A549 (cell line): ENCODE results near the gene SORCS2.

Experiments used
- CBX8 ChIP-seq: fragments of 200-600 bp; sonication (generic); IDR thresholded peaks from 2 replicates; pipeline ENCODE4 v1.6.1; 2016
- CTCF ChIP-seq: fragments of >200 bp; sonication (Bioruptor Twin); formaldehyde crosslinking; IDR thresholded peaks from 3 replicates; pipeline ENCODE4 v1.5.1; 2016
- E2F6 ChIP-seq: IDR thresholded peaks from 2 replicates; pipeline ENCODE4 v1.6.1; 2012; ENCODE audit warnings: low read depth, borderline replicate concordance
- ELK1 ChIP-seq: fragments of 150-350 bp; IDR thresholded peaks from 2 replicates; pipeline ENCODE4 v1.6.1; 2014; ENCODE audit warnings: low read depth, mild to moderate bottlenecking, low read length
- EP300 ChIP-seq, 2 experiments: fragments of >200 bp; sonication (Bioruptor Twin); formaldehyde crosslinking; IDR thresholded peaks; 2 replicates in 1 of 2; 3 replicates in 1 of 2; pipeline ENCODE4 v1.6.1; 2016 to 2017
- MAX ChIP-seq: IDR thresholded peaks from 2 replicates; pipeline ENCODE4 v1.6.1; 2012
- NFE2L2 ChIP-seq: fragments of 150-350 bp; conservative IDR thresholded peaks from 2 replicates; pipeline ENCODE4 v1.6.1; 2014; ENCODE audit warnings: low read length
- NR3C1 ChIP-seq: fragments of >200 bp; sonication (Bioruptor Twin); formaldehyde crosslinking; IDR thresholded peaks from 3 replicates; pipeline ENCODE4 v1.6.1; 2017
- POLR2A ChIP-seq: IDR thresholded peaks from 2 replicates; pipeline ENCODE4 v1.6.1; 2012; ENCODE audit warnings: mild to moderate bottlenecking, low read length
- REST ChIP-seq: fragments of 200-600 bp; sonication (generic); IDR thresholded peaks from 2 replicates; pipeline ENCODE4 v1.6.1; 2016; ENCODE audit warnings: antibody characterized with exemption, mild to moderate bottlenecking, moderate library complexity
- RFX5 ChIP-seq: fragments of 450-650 bp; IDR thresholded peaks from 2 replicates; pipeline ENCODE4 v1.7.1; 2014; ENCODE audit warnings: antibody characterized with exemption, mild to moderate bottlenecking, moderate library complexity

- TF ChIP-seq E2F6 (no peak), ELK1 (no peak), NFE2L2 (no peak), RFX5 (no peak), MAX (no peak), CBX8 (no peak), CTCF (no peak), EP300 (IDR thresholded peaks at IDR 0.05) (no peak), REST (no peak), POLR2A (no peak), NR3C1 (no peak)
These were observed 476.5 kb downstream of the SORCS2 start for GRCh38 chr4:7668826-7669225.
